ENCODE measurements around the gene BZW1. TPM values are rescaled to one million over a fixed set of nuclear protein-coding genes. Genes with fewer than 3 reads are reported as not detected.

BZW1 gene
- total RNA-seq, 1 donor from 2014 or later = 128 TPM

DNA sequence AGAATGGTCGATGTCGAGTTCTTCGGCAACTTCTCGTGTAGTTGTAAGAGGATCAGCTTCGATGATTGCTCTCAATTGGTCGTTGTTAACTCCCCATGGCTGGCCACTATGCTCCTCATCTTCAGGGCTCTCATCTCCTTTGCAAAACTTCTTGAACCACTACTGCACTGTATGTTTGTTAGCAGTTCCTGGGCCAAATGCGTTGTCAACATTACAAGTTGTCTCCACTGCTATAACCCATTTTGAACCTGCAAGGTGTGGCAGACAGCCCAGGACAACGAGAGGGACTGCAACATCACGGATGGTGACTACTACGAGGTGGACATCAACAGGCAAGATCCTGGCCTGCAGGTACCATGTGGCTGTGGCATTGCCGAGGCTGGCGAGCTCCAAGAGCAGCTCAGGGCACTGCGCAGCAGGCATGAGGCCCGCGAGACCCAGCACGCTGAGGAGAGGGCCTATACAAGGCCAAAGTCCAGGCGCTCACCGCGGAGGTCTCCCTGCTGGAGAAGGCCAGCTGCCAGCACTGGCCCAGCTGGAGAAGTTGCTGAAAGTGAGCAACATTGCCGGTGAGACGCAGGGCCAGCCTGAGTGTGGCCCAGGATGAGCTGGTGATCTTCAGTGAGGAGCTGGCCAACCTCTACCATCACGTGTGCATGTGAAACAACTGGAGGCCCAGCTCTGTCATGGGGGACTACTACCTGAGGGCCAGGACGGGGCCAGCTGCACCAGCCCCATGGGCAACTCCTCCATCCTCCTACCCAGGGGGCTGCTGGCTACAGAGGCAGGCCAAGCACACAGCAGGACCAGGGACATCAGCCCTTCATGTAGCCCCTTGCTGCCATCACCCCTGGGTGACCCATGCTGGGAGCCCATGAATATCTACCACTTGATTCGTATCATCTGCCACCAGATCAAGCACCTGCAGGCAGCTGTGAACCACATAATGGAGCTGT is 32.6 kb downstream of the BZW1 start:
- no peaks in the 10 kb centered on the region for H3K4me1 ChIP-seq
- TF ChIP-seq, protein P1, sequence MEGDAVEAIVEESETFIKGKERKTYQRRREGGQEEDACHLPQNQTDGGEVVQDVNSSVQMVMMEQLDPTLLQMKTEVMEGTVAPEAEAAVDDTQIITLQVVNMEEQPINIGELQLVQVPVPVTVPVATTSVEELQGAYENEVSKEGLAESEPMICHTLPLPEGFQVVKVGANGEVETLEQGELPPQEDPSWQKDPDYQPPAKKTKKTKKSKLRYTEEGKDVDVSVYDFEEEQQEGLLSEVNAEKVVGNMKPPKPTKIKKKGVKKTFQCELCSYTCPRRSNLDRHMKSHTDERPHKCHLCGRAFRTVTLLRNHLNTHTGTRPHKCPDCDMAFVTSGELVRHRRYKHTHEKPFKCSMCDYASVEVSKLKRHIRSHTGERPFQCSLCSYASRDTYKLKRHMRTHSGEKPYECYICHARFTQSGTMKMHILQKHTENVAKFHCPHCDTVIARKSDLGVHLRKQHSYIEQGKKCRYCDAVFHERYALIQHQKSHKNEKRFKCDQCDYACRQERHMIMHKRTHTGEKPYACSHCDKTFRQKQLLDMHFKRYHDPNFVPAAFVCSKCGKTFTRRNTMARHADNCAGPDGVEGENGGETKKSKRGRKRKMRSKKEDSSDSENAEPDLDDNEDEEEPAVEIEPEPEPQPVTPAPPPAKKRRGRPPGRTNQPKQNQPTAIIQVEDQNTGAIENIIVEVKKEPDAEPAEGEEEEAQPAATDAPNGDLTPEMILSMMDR (IDR thresholded peaks at IDR 0.05) = no peak
- no peak for TF ChIP-seq POLR2A (IDR thresholded peaks at IDR 0.05)
- no peak for DNase-seq (ENCODE audit: extremely low spot score in 2 of 2)
- intact Hi-C loops (cut with DNase I) = no loop called here
- no peaks in the 10 kb centered on the region for H3K27me3 ChIP-seq
- H3K4me3 ChIP-seq = no peak overlapping the region
- no peaks in the 10 kb centered on the region for H3K36me3 ChIP-seq
- no peak overlapping the region for H3K27ac ChIP-seq
- no peaks in the 10 kb centered on the region for H3K9me3 ChIP-seq

DNA sequence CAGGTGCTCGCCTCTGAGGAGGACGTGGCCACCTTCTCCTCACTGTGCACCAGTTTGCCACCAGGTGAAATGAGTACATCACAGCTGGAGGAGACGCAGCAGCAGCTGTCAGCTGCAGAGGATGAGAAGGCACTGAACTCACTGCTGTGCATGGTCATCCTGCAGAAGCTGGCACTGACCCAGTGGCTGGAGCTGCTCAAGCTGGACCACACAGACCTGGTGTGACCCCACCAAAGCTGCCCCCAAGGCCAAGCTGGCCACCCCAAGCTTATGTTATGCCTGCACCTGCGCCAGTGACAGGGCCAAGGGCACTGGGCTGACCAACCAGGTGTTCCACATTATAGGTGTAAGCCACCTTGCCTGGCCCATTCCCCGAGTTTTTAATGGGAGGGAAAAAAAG is 33.5 kb downstream of the BZW1 start:
- no peak overlapping the region for H3K27ac ChIP-seq
- intact Hi-C loops (cut with DNase I) = no loop called here
- no peaks in the 10 kb centered on the region for H3K27me3 ChIP-seq
- TF ChIP-seq POLR2A (IDR thresholded peaks at IDR 0.05) = no peak
- no peak for TF ChIP-seq POLR2AphosphoS5 (IDR thresholded peaks at IDR 0.05; ENCODE audit: insufficient read depth in 1 of 2, low read depth in 1 of 2)
- TF ChIP-seq, protein P1 (IDR thresholded peaks at IDR 0.05) = no peak
- no peaks in the 10 kb centered on the region for H3K36me3 ChIP-seq
- H3K4me1 ChIP-seq = no peaks in the 10 kb centered on the region
- no peak for DNase-seq (ENCODE audit: extremely low spot score in 2 of 2)
- no peak overlapping the region for H3K4me3 ChIP-seq
- no peaks in the 10 kb centered on the region for H3K9me3 ChIP-seq

DNA sequence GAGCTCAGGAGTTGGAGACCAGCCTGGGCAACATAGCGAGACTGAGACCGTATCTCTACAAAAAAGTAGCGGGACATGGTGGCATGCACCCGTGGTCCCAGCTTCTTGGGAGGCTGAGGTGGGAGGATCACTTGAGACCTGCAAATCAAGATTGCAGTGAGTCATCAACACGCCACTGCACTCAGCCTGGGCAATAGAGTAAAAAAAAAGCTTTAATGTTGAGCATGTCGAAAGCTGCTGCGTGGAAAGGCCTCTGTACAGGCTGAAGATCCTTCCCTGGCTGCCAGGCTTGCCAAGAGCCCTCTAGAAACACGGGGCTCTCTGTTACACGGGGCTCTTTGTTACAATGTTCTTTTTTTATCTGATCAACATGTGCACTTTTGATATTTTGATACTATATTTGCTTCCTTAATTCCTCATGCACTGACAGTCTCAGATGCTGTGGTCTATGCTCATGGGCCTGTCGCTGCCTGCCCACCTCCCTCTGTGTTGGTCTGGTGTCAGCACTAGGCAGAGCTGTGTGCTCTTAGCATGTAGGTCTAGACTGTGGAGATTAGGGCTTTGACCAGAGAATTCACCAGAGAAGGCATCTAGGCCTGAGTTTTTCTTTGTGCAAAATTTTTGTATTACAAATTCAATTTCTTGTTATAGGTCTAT is 34.1 kb downstream of the BZW1 start:
- intact Hi-C loops (cut with DNase I) = no loop called here
- H3K27ac ChIP-seq = no peak overlapping the region
- DNase-seq (ENCODE audit: extremely low spot score in 2 of 2) = no peak
- H3K27me3 ChIP-seq = no peaks in the 10 kb centered on the region
- no peak overlapping the region for H3K4me3 ChIP-seq
- TF ChIP-seq POLR2A (IDR thresholded peaks at IDR 0.05) (no peak), POLR2AphosphoS5 (IDR thresholded peaks at IDR 0.05; ENCODE audit: insufficient read depth in 1 of 2, low read depth in 1 of 2) (no peak)
- TF ChIP-seq, protein P1 (IDR thresholded peaks at IDR 0.05) = no peak
- H3K4me1 ChIP-seq = no peaks in the 10 kb centered on the region
- peaks cover 0 to 4% of the 10 kb centered on the region in 2 donors for H3K36me3 ChIP-seq
- no peaks in the 10 kb centered on the region for H3K9me3 ChIP-seq

DNA sequence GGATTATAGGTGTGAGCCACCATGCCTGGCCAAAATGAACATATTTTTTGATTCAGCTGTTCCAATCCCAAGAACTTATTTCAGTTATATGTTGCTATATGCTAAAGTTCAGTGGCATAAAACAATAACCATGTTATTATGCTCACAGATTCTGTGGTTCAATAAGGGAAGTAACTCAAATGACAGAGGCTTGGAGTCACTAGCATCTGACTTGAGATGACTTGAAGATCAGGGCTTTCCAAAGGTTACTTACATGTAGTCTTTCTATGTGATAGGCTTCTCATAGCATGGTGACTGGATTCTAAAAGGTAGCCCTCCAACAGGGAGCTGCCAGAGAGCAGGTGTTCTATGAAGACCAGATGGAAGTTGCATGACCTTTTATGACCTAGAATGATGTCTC is 35.6 kb downstream of the BZW1 start:
- no peaks in the 10 kb centered on the region for H3K4me1 ChIP-seq
- no peak overlapping the region for H3K4me3 ChIP-seq
- no peak for TF ChIP-seq POLR2AphosphoS5 (IDR thresholded peaks at IDR 0.05; ENCODE audit: insufficient read depth in 1 of 2, low read depth in 1 of 2)
- TF ChIP-seq POLR2A (IDR thresholded peaks at IDR 0.05) = no peak
- TF ChIP-seq, protein P1 (IDR thresholded peaks at IDR 0.05) = no peak
- H3K9me3 ChIP-seq = no peaks in the 10 kb centered on the region
- H3K36me3 ChIP-seq = peaks cover 0 to 18% of the 10 kb centered on the region in 2 donors
- no peak for DNase-seq (ENCODE audit: extremely low spot score in 2 of 2)
- H3K27me3 ChIP-seq = no peaks in the 10 kb centered on the region
- intact Hi-C loops (cut with DNase I) = no loop called here
- no peak overlapping the region for H3K27ac ChIP-seq

DNA sequence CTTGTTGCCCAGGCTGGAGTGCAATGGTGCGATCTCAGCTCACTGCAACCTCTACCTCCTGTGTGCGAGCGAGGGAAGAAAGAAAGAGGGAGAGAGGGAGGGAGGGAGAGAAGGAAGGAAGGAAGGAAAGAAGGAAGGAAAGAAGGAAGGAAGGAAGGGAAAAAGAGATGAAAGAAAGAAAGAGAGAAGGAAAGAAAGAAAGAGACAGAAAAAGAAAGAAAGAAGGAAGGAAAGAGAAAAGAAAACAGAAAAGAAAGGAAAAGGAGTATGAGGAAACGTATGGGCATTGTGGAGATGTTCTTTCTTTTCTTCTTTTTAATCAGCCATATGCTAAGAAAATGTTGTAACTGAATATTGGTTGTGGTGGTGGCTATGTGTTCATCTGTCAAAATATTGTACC is 36.2 kb downstream of the BZW1 start:
- no peaks in the 10 kb centered on the region for H3K27me3 ChIP-seq
- intact Hi-C loops (cut with DNase I) = no loop called here
- no peak overlapping the region for H3K4me3 ChIP-seq
- H3K9me3 ChIP-seq = no peaks in the 10 kb centered on the region
- no peak for DNase-seq (ENCODE audit: extremely low spot score in 2 of 2)
- peaks cover 3 to 25% of the 10 kb centered on the region in 2 donors for H3K36me3 ChIP-seq
- H3K27ac ChIP-seq = no peak overlapping the region
- no peak for TF ChIP-seq POLR2AphosphoS5 (IDR thresholded peaks at IDR 0.05; ENCODE audit: insufficient read depth in 1 of 2, low read depth in 1 of 2)
- TF ChIP-seq POLR2A (IDR thresholded peaks at IDR 0.05) = no peak
- TF ChIP-seq, protein P1 (IDR thresholded peaks at IDR 0.05) = no peak
- H3K4me1 ChIP-seq = no peaks in the 10 kb centered on the region

All from vagina (tissue), 2 donors.